ENCODE measurements around the gene RASSF1.

GRCh38 chr3:50298836-50299637 lies 41.6 kb downstream of the RASSF1 start, which contains the start of the genes HYAL3 and NAA80:
- TF ChIP-seq CTCF (IDR thresholded peaks at IDR 0.05) = peak; percentile 43 to 54
- peak; percentile 42 to 54 for TF ChIP-seq POLR2A (IDR thresholded peaks at IDR 0.05)

Measured in suprapubic skin (tissue), 3 donors.